NCI-H2171 (cell line): ENCODE measurements around the gene ITPRIP.

Source experiments
- DNase-seq: peaks from one replicate; lab custom pipeline; 2025; lab: John Stamatoyannopoulos, UW

The ITPRIP gene

DNA sequence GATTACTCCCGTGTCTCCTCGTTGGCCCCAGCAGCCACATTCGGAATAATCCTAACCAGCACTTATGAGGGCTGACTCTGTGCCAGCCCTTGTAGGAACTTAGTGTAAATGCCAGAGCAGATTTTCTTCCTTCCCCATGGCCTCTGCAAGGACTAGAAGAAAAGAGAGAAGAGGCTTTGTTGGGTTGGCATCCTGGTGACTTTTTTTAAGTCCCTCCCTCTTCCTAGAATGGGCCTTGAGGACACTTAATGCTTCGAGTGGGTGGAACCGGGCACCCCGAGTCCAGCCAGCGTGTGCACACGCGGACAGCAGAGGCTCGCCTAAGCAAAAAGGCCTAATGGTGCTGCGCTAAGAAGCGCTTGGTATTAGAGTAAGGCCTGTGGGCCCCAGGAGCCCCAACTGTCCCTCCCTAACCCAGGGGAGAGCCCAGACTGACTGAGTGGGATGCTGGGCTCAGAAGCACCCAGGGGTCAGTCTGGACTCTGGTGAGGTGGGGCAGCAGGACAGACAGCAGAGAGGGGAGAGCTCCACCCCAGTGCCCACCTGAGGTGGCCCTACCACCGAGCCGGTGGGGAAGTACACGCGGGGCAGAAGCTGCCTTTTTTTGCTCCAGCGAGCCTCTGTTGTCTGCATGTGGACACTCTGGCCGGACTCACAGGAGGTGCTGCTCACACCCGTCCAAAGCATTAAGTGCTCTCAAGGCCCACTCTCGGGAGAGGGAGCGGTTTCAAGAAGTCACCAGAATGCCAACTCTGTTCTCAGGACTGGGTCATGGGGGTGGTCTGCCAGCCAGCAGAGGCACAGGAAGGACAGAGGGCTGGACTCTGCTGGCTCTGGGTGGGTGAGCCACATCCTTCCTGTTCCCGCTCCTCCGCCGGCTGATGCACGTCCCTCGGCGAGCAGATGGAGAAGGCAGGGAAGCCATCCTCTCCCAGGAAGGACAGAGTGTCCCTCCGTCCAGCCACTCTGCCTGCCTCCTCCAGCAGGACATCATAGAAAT lies 12.5 kb downstream of the ITPRIP start:
- DNase-seq, result no peak

DNA sequence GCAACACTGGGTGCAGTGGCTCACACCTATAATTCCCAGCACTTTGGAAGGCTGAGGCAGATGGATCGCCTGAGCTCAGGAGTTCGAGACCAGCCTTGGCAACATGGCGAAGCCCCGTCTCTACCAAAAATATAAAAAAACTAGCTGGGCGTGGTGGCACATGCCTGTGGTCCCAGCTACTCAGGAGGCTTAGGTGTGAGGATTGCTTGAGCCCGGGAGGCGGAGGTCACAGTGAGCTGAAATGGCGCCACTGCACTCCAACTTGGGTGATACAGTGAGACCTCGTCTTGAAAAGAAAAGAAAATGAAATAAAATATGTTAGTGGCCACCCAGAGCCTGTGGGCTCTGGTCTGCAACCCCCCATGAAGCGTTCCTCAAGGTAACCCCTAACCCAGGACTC lies 13.3 kb downstream of the ITPRIP start:
- DNase-seq, result no peak

DNA sequence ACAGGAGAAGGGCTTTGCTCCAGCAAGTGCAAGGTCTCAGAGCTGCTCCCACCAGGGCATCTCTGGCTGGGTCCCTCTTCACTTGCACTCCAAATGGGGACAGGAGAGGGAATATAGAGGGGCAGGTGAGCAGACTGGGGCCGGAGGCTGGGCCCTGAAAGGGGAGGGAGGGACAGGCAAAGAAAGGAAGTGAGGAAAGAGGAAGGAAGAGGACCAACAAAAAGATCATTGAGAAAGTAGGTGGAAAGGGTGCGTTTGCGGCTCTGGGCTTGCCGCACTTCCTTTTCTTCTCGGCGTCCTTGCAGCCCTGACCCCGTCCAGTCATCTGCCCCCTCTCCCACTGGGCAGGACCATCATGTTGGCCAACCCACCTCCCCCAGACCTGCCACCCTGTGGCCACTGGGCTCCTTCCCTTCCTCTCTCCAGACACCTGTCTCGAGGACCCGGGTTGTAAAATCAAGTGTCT lies 14.0 kb downstream of the ITPRIP start:
- DNase-seq, result no peak

DNA sequence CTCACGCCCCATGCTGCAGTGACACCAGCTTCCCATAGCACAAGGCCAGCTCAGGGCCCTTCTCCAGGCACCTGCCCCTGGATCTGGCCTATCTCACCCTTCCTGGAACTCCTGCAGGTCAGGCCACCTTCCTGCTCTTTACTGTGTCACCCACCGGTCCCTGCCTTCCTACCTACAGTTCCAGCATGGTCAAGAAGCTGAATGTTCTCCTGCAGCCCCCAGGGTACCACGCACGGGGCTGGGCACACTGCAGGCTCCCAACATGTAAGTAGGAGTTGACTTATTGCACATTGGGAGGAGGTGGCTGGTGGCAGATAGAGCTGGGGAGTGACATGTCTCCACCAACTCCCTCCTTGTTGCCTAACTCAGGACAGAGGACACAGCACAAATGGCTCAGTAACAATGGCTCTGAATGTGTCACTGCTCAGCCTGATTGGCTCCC lies 14.5 kb downstream of the ITPRIP start:
- DNase-seq, result no peak

DNA sequence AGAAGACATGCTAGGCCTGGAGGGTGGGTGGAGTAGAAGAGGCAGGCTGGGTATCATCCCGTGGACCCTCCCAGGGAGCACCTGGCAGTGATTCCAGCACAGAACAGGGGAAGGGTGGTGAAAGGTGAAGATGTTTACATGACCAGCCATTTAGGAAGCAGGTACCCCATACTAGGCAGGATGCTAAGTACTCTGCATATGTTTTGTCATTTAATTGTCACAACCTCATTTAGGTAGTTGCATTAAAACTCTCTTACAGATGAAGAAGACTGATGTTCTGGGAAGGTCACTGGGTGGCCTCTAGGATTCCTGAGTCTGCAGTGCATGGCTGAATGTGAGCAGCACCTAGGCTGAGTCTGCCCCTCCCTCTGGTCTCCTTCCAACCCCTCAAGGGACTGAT lies 15.2 kb downstream of the ITPRIP start:
- no peak for DNase-seq

DNA sequence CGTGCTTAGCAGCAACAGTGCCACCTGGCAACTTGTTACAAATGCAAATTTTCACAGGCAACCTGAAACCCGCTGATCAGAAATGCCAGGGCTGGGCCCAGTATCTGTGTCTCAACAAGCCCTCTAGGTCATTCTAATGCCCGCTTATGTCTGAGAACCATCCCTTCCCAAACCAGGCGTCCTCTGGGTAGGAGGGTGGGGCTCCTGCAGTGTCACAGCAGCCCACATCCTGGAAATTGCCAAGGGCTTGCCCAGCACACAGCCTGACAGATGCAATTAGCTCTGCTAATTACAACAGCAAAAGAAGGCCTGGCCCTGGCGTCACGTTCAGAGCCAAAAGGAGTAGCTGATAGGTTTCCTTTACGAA lies 15.9 kb downstream of the ITPRIP start:
- no peak for DNase-seq

DNA sequence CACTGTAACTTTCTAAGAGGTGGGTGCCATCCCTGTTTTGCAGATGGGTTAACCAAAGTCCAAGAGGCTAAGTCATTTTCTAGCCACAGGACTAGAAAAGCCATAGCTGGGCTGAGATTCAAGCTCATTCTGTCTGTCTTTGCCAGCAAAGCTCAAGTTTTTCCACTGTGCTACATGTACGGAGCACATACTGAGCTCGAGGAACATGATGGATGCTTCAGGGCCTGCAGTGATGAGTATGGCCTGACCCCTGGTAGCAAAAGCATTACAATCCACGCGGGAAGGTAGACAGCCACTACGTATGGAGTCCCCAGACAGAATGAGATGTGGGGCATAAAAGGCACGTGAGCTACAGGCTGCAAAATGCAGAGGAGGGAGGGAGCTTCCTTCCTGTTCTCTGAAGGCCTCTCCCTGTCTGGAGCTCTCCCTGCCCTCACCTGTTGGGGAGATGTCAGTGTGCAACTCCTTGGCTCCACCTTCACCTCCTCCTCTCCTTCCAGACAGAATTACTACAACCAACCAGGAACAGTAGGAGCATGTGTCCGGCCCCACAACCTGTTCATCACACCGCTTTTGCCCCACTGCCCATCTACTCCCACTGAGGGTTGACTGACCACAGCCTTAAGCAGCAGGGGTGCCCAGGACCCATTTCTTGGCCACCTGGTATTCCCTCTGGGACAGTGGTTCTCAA lies 16.4 kb downstream of the ITPRIP start:
- no peak for DNase-seq

DNA sequence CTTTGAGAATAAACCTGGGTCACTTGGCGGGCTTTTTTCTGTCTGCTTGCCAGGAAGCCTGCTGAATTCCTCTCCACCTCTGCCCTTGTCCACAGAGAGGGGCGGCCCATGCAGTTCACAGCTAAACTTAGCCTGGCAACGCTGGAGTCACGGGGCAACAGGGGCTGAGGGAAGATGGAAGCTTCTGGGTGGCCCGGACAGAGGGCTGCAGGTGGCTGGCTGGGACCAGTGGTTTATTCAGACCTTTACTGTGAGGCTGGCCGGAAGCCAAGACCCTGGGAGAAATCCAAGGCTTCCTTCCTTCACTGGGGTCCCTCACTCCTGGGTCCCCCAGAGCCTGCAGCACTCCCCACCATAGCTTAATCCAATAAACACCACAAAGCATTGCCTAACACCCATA lies 17.0 kb downstream of the ITPRIP start:
- no peak for DNase-seq

DNA sequence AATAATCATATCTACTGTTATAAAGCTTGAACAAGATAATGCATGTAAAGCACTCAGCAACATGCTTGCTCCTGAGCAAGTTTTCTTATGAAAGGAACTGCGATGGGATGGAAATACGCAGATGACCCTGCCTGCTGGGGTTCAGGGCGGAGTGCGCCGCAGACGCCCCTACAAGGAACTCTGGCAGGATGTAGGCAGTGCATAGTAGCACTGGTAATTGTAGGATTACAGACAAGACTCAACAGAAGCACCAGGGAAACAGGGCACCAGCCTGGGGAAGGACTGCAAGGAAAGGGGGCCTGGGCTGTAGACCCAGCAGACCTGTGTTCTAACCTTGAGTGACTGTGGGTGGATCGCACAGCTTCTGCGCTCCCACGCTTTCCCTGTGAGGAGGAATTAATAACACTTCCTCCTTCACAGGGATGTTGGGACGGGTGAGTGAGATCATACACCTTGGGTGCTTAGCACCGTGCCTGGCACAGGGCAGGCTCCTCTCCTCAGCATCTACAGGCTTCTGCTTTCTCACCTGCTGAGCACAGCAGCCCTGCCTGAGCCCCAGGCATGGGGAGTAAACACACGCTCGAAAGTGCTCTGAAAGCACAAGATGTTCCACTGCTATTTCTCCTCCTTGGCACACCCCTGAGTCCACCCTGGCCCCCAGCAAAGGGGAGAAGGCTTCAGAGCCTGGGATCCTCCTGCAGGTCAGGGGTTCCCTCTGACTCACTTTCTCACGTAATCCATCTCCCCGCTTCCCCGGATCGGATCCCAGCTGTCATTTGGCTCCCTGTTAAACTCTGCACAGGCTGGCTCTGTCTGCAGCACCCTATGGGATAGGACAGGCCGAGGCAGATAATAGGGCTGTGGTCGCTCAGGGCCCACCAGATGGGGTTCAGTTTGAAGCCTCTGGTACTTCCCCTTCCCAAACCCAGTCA lies 19.2 kb downstream of the ITPRIP start:
- DNase-seq, result no peak

DNA sequence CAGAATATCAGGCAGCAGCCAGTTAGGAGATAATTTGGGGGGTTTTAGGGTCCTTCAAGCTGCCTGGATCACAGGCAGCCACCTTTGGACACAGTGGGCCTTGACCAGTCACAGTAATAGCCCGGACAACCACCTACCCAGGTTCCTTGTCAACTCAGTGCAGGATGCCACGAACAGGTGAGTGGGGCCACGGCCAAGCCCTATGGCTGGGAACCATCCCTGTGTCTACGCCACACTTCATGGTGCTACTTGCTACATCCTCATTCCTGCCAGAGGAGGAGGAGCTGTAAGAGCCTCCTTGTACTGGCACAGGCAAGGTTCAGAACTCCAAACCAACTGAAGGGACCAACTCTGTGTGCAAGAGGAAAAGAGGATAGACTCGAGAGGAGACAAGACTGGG lies 19.9 kb downstream of the ITPRIP start:
- no peak for DNase-seq

DNA sequence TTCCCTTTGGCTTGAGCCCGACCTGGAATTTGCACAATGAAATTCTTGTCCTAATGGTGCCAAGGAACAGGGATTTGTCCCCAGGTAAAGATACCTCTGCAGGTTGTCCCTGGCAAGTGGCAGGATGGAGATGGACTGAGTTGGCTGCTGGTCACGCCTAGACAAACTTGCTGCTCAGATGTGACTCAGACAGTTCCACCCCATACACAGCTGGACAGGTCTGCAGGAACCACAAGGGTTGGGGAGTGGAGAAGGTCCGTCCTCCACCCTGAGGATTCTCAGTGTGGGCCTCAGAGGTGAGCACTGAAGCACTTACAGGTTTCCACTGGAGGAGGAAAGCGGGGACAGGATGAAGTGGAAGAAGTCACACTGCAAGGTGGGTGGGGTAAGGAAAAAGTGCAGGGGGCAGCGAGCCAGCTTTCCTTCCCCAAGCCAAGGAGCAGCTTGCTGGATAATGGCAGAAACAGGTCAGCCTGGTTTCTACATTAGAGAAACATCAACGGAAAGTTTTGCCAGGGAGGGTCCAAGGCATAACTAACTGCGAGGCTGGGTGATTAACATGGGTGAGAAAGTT lies 20.5 kb downstream of the ITPRIP start:
- DNase-seq, result no peak

DNA sequence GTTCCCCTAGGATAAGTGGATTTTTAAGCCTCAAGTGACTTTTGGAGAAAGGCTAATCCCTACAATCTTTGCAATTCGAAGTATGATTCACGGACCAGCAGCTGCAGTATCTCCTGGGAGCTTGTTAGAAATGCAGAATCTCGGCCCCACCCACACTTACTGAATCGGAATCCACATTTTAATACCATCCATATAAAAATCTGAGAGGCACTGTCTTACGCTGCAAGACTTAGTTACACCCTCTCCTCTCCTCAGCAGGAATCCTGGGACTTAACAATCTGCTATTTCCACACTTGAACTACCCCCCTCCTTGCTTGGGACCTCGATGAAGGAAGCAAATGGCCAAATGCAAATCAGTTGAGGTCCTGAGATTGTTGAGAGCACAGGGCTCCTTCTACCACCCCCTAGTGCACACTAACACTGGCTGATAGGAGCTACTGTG lies 21.0 kb downstream of the ITPRIP start:
- no peak for DNase-seq

DNA sequence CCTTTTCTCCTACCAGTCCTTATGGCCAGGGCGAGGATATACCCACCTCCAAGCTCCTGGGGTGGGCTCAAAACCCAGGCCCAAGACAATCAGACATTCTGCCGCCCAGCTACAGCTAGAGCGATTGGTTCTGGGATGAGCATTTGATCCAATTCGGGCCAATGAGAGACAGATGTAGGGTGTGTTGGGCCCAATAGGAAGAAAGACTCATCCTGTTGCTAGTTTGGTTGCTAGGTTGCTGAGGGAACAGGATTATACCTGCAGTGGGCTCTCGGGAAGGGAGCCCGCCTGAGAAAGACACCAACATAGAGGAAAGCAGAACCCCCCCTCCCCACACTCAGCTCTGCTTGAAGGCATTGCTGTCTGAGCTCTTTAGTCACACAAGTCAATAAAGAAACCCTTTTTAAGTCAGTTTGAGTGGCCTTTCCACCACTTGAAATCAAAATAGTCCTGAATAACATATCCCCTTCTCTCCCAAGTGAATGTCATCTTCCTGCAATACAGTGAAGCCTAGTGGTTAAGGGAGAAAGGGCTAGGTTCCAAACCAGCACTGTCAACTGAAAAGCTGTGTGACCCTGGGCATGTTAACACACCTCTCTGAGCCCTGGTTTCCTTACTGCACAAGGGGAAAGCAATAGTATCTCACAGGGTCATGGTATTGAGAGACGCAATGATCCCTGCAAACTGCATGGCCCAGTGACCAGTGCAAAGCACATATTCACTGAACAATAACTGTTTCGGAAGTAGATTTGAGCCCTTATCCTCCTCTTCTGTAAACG lies 21.8 kb downstream of the ITPRIP start:
- DNase-seq, result no peak

DNA sequence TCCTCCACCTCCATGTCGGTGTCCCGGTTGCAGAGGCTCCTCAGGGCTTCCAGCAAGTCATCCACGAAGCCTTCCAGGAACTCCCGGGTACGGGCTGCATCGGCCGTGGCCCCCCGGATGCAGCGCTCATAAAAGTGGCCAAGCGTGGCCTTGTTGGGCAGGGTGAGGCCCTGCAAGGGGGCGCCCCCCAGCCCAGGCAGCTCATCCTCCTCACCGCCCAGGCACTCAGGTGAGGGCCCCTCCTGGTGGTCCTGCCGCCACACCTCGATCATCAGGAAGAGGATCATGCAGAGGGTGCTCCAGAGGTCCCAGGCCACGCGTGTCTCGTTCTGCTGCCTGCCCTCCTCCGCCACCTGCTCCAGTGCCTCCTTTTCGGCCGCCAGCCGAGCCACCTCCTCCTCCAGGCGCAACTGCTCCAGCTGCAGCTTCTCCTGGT lies 22.8 kb downstream of the ITPRIP start:
- no peak for DNase-seq

DNA sequence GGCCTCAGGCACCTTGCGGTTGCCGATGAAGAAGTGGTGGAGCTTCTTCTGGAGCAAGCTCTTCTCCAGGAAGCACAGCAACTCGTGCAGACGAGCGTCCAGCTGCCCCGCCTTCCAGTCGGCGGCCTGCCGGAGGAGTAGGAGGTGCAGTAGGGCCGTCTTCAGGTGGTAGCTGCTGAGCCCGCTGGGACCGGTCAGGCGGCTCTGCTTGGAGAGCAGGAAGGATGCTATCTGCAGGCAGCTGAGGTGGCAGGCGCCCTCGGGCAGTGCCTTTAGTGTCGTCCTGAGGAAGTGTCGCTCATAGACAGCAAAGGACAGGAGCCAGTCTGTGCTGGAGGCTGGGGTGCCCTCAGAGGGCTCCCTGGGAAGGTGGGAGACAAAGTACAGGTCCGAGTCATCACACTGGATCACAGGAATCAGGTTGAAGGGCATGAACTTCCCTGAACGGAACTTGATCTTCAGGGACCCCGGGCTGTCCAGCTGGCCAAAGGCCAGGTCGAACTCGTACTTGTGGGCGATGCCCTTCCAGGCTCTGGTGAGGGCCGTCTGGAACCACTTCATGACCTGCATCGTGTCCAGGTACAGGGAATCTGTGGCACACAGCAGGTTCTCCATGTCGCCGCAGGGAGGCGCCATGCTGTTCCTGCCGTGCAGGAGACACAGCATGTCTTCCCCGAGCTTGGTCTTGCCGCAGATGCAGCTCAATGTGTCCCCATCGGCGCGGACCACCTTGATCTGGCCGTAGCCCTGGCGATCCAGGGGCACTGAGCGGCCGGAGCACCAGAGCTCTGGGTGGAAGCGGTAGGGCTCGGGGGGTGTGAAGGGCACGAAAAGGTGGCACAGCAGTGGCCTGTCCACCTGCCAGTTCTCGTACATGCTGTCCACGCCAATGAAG lies 23.4 kb downstream of the ITPRIP start:
- DNase-seq, result no peak

DNA sequence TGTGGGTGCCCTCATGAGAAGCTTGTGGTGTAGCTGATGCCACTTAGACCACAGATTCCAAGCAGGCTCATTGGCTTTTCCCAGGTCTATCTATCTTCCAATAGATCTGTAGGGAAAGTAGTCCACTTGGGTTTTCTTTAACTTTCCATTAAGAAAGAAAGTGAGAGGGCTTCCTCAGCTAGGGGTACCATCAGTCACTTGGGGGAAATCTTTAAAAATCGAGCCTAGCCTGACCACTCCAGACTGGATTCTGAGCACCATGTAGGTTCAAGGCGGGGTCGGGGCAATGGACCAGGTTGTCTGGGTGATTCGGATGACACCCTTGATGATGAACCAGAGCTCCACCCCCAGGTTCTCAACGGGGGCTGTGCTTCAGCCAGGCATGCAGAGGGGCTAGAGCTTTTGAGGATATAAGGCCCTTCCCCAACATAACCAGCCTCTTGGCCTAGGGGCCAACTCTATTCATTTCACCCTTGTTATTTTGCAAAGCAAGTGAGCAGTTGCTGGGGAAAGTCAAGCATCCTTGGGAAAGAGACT lies 27.0 kb downstream of the ITPRIP start:
- no peak for DNase-seq

DNA sequence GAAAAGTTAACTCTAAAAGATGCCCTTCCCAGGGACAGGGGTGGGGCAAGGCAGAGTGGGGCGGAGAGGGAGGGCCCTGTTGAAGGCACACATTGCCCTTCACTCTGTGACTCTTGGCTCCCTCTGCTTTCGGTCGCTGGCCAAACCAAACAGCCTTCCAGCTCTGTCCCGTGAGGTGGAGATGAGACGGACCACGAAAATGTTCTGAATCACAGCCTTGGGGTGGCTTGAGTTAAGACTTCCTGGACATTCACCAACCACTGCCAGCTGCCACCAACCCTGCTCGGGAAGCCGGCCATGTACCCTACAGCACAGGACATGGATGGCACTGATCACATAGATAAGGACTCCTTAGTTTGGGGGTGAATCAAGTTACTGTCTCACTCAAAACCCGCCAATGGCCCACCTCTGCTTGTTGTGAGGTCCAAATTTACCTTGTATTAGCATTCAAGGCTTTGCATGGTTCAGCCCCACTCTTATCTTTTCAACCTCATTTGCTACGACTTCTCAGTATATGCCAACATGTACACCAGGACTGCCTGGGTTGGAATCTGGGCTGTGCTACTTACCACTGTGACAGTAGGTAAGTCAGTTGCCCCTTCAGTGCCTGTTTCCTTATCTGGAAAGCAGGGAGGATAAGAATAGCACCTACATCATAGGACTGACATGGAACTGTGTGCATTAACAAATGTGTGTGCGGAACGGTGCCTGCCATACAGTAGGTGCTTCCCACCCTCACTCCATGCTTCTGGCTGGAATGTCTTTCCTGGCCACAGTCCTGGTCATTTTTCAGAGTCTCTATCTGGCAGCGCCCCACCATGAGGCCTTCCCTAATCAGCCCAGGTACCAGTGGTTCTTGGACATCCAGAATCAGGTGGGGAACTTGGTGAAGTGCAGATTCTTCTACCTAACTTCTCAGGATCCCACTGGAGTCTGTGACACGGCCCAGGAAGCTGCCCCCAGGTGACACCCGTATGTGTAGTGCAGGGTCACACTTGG lies 28.0 kb downstream of the ITPRIP start:
- no peak for DNase-seq

DNA sequence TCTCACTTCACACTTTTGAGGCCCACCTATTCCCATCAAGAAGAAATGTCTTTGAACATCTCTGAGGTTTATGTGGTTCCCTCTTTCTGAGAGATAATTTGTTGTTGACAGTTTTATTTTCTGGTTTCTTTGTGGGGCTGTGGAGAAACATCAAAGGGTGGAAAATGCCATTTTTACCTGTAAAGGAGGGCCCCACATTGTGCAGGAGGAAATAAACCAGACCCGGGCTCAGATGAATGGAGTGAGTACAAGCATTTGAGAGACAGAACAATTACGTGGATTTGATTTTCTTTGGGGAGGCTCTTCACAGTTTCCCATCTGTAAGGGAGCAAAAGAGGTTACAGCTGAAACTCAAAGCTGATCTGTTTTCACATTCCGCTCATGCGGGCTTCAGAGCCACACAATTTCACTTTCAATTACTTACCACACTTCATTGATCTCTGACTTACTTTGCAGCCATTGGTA lies 29.8 kb downstream of the ITPRIP start:
- DNase-seq, result no peak
